T-cell (primary cell): ENCODE measurements around the gene KMT2E. TPM values are rescaled to one million over a fixed set of nuclear protein-coding genes. Genes with fewer than 3 reads are reported as not detected.

Experiments used
- ATAC-seq, 4 experiments: fragments of 200-7000 bp in 3 of 4; fragments of 150-1000 bp in 1 of 4; cut with Tn5 transposase; replicated peaks in 1 of 4; 1 replicate in 3 of 4; 2 replicates in 1 of 4; pipeline ENCODE4 v1.10.0; 2021; ENCODE audit warnings: moderate library complexity in 3 of 4, mild to moderate bottlenecking in 2 of 4, moderate number of reproducible peaks in 1 of 4
- CTCF ChIA-PET, 2 donors: fragments of 300-600 bp; sonication (Branson Sonifier 250); formaldehyde crosslinking; loops; one replicate each; lab custom pipeline; 2022; ENCODE audit warnings: antibody characterized with exemption in 2 of 2; lab: Charles Lee
- POLR2A ChIA-PET, 2 donors: fragments of 300-600 bp; sonication (Branson Sonifier 250); formaldehyde crosslinking; loops; one replicate each; lab custom pipeline; 2022; ENCODE audit warnings: antibody characterized with exemption in 2 of 2; lab: Charles Lee
- DNase-seq, 35 experiments: peaks; one replicate each; pipeline versions ENCODE4 v3.0.0 to v3.0.0-alpha.2; 2013 to 2023
- H3K27ac ChIP-seq: one replicate; pipeline ENCODE4 v1.5.1; 2013; ENCODE audit warnings: low read length
- H3K27me3 ChIP-seq, 2 experiments: replicated peaks in 1 of 2; 1 replicate in 1 of 2; 2 replicates in 1 of 2; pipeline versions ENCODE4 v1.6.1 to v1.7.0; 2013; ENCODE audit warnings: low read length in 1 of 2, mixed read lengths in 1 of 2; ENCODE audit not compliant: control insufficient read depth in 2 of 2, insufficient read depth in 2 of 2; ENCODE audit errors: extremely low read depth in 1 of 2
- H3K36me3 ChIP-seq, 2 donors: 1 replicate in 1 of 2; 2 replicates in 1 of 2; pipeline versions ENCODE4 v1.6.1 to v1.7.0; 2013; ENCODE audit warnings: low read length in 1 of 2; ENCODE audit not compliant: control insufficient read depth in 2 of 2, insufficient read depth in 1 of 2; ENCODE audit errors: extremely low read depth in 1 of 2
- H3K4me1 ChIP-seq, 2 experiments: 1 replicate in 1 of 2; 2 replicates in 1 of 2; pipeline versions ENCODE4 v1.6.1 to v1.7.0; 2013; ENCODE audit warnings: low read length in 2 of 2, mixed read lengths in 1 of 2; ENCODE audit not compliant: insufficient read depth in 2 of 2, control insufficient read depth in 1 of 2; ENCODE audit errors: extremely low read depth in 1 of 2
- H3K4me3 ChIP-seq, 2 donors: 1 replicate in 1 of 2; 2 replicates in 1 of 2; pipeline versions ENCODE4 v1.5.1 to v1.7.0; 2013; ENCODE audit warnings: mild to moderate bottlenecking in 2 of 2, low read length in 1 of 2, moderate library complexity in 1 of 2; ENCODE audit not compliant: control insufficient read depth in 1 of 2; ENCODE audit errors: extremely low read depth in 1 of 2
- H3K9me3 ChIP-seq: 2 replicates; pipeline ENCODE4 v1.7.0; 2013
- H3K27ac Mint-ChIP-seq, 2 donors: one replicate each; pipeline ENCODE4 v1.8.0; 2020 to 2021; ENCODE audit warnings: mild to moderate bottlenecking in 2 of 2, mixed read lengths in 2 of 2
- H3K27me3 Mint-ChIP-seq, 2 donors: one replicate each; pipeline ENCODE4 v1.8.0; 2021 to 2022; ENCODE audit warnings: mixed read lengths in 2 of 2
- H3K36me3 Mint-ChIP-seq: one replicate; pipeline ENCODE4 v1.8.0; 2021; ENCODE audit warnings: mixed read lengths
- H3K4me1 Mint-ChIP-seq, 3 donors: one replicate each; pipeline ENCODE4 v1.8.0; 2020 to 2022; ENCODE audit warnings: mixed read lengths in 3 of 3, mild to moderate bottlenecking in 1 of 3
- H3K4me3 Mint-ChIP-seq, 3 donors: one replicate each; pipeline ENCODE4 v1.8.0; 2020 to 2022; ENCODE audit warnings: mild to moderate bottlenecking in 3 of 3, mixed read lengths in 3 of 3, moderate library complexity in 3 of 3
- H3K9me3 Mint-ChIP-seq, 3 donors: one replicate each; pipeline ENCODE4 v1.8.0; 2020 to 2022; ENCODE audit warnings: mixed read lengths in 3 of 3
- WGBS: methylation state at CpG from one replicate; pipeline ENCODE4 v1.1.5; 2013; ENCODE audit warnings: missing lambda C conversion rate; ENCODE audit not compliant: insufficient coverage; 5-methylcytosine and 5-hydroxymethylcytosine counted together
- total RNA-seq, 35 experiments: library from RNA in 6 of 35; stranded (reverse) in 6 of 35; fragments of 120-200 nt in 1 of 35; gene quantifications; one replicate each; pipeline versions ENCODE4 v1.2.1 to v1.2.4 and lab custom pipeline; 2013 to 2026

The KMT2E gene
- total RNA-seq, 5 donors from 2014 or later (not counting 1 experiment from before 2014, with no cell fraction given), result 164 to 260 (median 169) TPM

GRCh38 chr7:105097619-105098018, 83.6 kb downstream of the KMT2E start:
- 93% methylated on average over 2 of the region's 7 CpGs for WGBS
- ChIA-PET CTCF (no interaction called here), POLR2A (interaction anchor here in 1 of 2 donors (0.5 kb wide), 1 partner anchor 26 kb away, joined by 3 read pairs; no protein-coding TSS in a partner anchor)
- Histone ChIP-seq H3K4me1 (no peaks in the 10 kb centered on the region), H3K27me3 (no peaks in the 10 kb centered on the region), H3K4me3 (no peak overlapping the region), H3K27ac (no peak overlapping the region), H3K36me3 (peaks cover 0 to 54% of the 10 kb centered on the region in 2 donors), H3K9me3 (no peaks in the 10 kb centered on the region)
- Mint-ChIP-seq H3K9me3 (no peaks in the 10 kb centered on the region), H3K4me1 (peaks cover 31 to 50% (median 45%) of the 10 kb centered on the region in 3 donors), H3K4me3 (no peak overlapping the region), H3K27me3 (no peaks in the 10 kb centered on the region), H3K27ac (peak overlapping the region; percentile 15 to 86), H3K36me3 (peaks cover 47% of the 10 kb centered on the region)
- ATAC-seq (no peak), DNase-seq (no peak)

DNA sequence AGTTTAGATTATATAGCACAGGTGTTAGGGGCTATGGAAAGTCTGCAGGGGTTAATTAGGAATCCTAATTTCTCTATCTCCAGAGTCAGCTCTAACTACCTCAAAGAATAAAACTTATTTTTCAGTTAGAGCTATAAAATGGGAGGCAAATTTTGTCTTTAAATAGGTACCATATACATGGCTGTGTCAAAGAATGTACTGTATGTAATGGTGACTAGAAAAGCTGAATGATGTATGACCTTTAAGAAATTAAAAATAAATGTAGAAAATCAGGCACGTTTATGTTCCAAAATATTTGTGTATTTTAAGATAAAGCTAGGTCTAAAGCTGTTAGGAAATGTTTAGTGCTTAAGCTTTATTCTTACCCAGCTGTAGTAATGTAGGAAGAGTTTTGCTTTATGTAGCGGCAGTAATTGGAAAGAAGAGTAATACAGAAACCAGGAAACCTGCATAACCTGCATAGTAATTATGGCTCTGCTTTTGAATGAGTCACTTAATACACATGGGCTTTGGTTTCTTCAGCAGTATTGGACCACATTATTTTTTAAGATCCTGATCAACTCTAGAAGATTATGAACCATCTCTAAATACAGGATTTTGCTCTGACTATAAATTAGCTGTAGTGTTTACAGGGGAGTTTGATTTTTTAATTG, 85.0 kb downstream of the KMT2E start:
- Mint-ChIP-seq H3K36me3 (peaks cover 50% of the 10 kb centered on the region), H3K9me3 (no peaks in the 10 kb centered on the region), H3K27ac (peak overlapping the region; percentile 82 to 83), H3K27me3 (no peaks in the 10 kb centered on the region), H3K4me3 (no peak overlapping the region), H3K4me1 (peaks cover 31 to 59% (median 50%) of the 10 kb centered on the region in 3 donors)
- H3K27ac ChIP-seq, result no peak overlapping the region
- ATAC-seq (peak in 1 of 4 experiments; percentile 54), DNase-seq (no peak)
- ChIA-PET POLR2A (interaction anchor here in 1 of 2 donors (0.5 to 0.6 kb wide), 3 partner anchors 15 to 152 kb away, joined by 3 read pairs; no protein-coding TSS in a partner anchor), CTCF (interaction anchor here (0.6 to 0.7 kb wide), 3 partner anchors 17 to 482 kb away, joined by 3 read pairs; partner anchors contain the start of gene EFCAB10 (in 1 of the 2))
- no peaks in the 10 kb centered on the region for H3K27me3 ChIP-seq
- H3K4me1 ChIP-seq, result no peaks in the 10 kb centered on the region
- 40% methylated on average over 1 of the region's 2 CpGs for WGBS
- peaks cover 0 to 54% of the 10 kb centered on the region in 2 donors for H3K36me3 ChIP-seq
- no peak overlapping the region for H3K4me3 ChIP-seq
- H3K9me3 ChIP-seq, result no peaks in the 10 kb centered on the region

DNA sequence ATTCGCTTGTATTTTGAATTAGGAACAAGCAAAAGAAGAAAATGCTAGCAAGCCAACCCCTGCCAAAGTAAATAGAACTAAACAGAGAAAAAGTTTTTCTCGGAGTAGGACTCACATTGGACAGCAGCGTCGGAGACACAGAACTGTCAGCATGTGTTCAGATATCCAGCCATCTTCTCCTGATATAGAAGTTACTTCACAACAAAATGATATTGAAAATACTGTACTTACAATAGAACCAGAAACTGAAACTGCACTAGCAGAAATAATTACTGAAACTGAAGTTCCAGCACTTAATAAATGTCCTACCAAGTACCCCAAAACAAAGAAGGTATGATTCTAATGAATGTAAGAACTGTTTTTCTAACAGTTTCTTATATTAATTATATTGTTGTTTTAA, 87.9 kb downstream of the KMT2E start:
- H3K27ac ChIP-seq, result peak overlapping the region; percentile 28
- no CpG with 5 or more reads among the region's 4 CpGs for WGBS
- no peak overlapping the region for H3K4me3 ChIP-seq
- ChIA-PET POLR2A (interaction anchor here in 1 of 2 donors (0.6 kb wide), 1 partner anchor 310 kb away, joined by 3 read pairs; no protein-coding TSS in a partner anchor), CTCF (no interaction called here)
- H3K27me3 ChIP-seq, result no peaks in the 10 kb centered on the region
- ATAC-seq (no peak), DNase-seq (no peak)
- peaks cover 0 to 69% of the 10 kb centered on the region in 2 donors for H3K36me3 ChIP-seq
- H3K9me3 Mint-ChIP-seq, result no peaks in the 10 kb centered on the region
- no peaks in the 10 kb centered on the region for H3K27me3 Mint-ChIP-seq
- H3K4me1 ChIP-seq, result no peaks in the 10 kb centered on the region
- H3K4me1 Mint-ChIP-seq, result peaks cover 29 to 55% (median 41%) of the 10 kb centered on the region in 3 donors
- no peak overlapping the region for H3K4me3 Mint-ChIP-seq
- H3K36me3 Mint-ChIP-seq, result peaks cover 61% of the 10 kb centered on the region
- no peaks in the 10 kb centered on the region for H3K9me3 ChIP-seq
- peak overlapping the region; percentile 31 to 84 for H3K27ac Mint-ChIP-seq

DNA sequence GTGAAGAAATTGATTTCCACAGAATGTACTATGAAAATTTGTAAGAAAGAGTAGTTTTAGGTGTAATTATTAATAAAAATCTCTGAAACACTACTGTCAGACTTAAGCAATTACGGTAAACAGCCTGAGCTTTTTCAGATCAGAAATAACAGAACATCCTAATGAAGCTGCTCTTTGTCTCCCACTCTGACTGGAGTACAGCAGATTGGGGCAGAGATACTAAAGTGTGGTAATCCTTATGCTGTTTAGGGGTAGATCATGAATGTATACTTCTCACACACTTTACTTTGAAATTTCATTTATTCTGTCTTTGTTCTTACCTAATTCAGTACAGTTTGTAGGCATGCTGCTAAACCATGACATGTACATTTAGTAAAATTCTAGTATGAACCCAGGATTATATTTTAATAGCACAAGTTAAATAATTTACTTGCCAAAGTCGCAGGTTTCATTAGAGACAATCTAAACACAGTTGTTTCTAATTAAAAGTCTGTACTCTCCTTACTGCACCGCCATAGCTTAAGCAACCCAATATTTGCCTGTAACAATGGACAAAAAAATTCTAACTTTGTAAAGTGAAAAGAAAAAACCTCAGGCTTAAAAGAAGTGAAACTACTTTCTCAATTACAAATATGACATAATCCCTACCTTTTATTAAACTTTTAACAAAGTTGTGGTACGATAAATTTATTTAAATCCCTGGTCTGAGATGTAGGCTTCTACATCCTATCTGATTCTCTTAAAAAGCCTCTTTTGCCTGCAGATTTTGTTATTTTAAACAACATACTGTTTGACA, 88.8 kb downstream of the KMT2E start:
- Histone ChIP-seq H3K27me3 (no peaks in the 10 kb centered on the region), H3K36me3 (peaks cover 0 to 74% of the 10 kb centered on the region in 2 donors), H3K4me1 (no peaks in the 10 kb centered on the region), H3K27ac (peak overlapping the region; percentile 21), H3K9me3 (no peaks in the 10 kb centered on the region), H3K4me3 (no peak overlapping the region)
- WGBS, result no CpG with 5 or more reads among the region's 4 CpGs
- peaks cover 60% of the 10 kb centered on the region for H3K36me3 Mint-ChIP-seq
- H3K4me3 Mint-ChIP-seq, result no peak overlapping the region
- DNase-seq (no peak), ATAC-seq (no peak)
- H3K27me3 Mint-ChIP-seq, result no peaks in the 10 kb centered on the region
- H3K4me1 Mint-ChIP-seq, result peaks cover 29 to 51% (median 35%) of the 10 kb centered on the region in 3 donors
- POLR2A ChIA-PET, result interaction anchor here in 1 of 2 donors (0.5 kb wide), 1 partner anchor 112 kb away, joined by 4 read pairs; no protein-coding TSS in a partner anchor
- peak overlapping the region; percentile 60 to 75 for H3K27ac Mint-ChIP-seq
- CTCF ChIA-PET, result no interaction called here
- no peaks in the 10 kb centered on the region for H3K9me3 Mint-ChIP-seq

DNA sequence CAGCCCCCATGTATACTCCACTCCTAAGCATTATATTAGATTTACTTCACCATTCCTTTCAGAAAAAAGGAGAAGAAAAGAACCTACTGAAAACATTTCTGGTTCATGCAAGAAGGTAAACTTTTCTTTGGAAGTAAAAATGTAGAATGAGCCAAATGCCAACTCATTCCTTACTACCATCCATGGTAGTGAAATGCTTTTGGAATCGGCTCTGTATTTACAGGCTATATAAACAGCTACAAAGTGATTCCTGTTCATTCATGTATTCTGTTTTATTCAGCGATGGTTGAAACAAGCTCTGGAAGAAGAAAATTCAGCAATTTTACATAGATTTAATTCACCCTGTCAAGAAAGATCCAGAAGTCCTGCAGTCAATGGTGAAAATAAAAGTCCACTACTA, 91.6 kb downstream of the KMT2E start:
- peaks cover 12 to 30% (median 14%) of the 10 kb centered on the region in 3 donors for H3K4me1 Mint-ChIP-seq
- H3K27ac Mint-ChIP-seq, result peak overlapping the region; percentile 69 to 86
- Histone ChIP-seq H3K36me3 (peaks cover 16 to 81% of the 10 kb centered on the region in 2 donors), H3K4me3 (no peak overlapping the region), H3K27ac (no peak overlapping the region), H3K27me3 (no peaks in the 10 kb centered on the region), H3K4me1 (no peaks in the 10 kb centered on the region), H3K9me3 (no peaks in the 10 kb centered on the region)
- POLR2A ChIA-PET, result no interaction called here
- DNase-seq (no peak), ATAC-seq (no peak)
- H3K36me3 Mint-ChIP-seq, result peaks cover 62% of the 10 kb centered on the region
- WGBS, result no CpG with 5 or more reads among the region's 2 CpGs
- no peak overlapping the region for H3K4me3 Mint-ChIP-seq
- no peaks in the 10 kb centered on the region for H3K27me3 Mint-ChIP-seq
- CTCF ChIA-PET, result interaction anchor here in 1 of 2 donors (0.5 kb wide), 1 partner anchor 33 kb away, joined by 3 read pairs; no protein-coding TSS in a partner anchor
- no peaks in the 10 kb centered on the region for H3K9me3 Mint-ChIP-seq

DNA sequence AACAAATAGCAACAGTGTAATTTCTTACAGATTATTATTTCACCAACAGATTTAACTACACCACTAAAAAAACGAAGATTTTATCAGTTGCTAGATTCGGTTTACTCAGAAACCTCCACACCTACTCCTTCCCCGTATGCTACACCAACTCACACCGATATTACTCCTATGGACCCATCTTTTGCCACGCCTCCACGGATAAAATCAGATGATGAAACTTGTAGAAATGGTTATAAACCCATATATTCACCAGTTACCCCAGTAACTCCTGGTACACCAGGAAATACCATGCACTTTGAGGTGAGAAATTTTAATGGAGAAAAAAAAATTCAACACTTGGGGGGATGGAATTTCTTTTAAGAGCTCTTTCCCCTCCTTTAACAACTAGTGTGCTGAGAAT, 92.5 kb downstream of the KMT2E start:
- Mint-ChIP-seq H3K36me3 (peaks cover 60% of the 10 kb centered on the region), H3K4me1 (peaks cover 4 to 24% (median 8%) of the 10 kb centered on the region in 3 donors), H3K9me3 (no peaks in the 10 kb centered on the region), H3K27ac (peak overlapping the region; percentile 69 to 86), H3K27me3 (no peaks in the 10 kb centered on the region), H3K4me3 (no peak overlapping the region)
- 40% methylated on average over 1 of the region's 6 CpGs for WGBS
- Histone ChIP-seq H3K27me3 (no peaks in the 10 kb centered on the region), H3K27ac (no peak overlapping the region), H3K9me3 (no peaks in the 10 kb centered on the region), H3K4me1 (no peaks in the 10 kb centered on the region), H3K4me3 (no peak overlapping the region), H3K36me3 (peaks cover 17 to 83% of the 10 kb centered on the region in 2 donors)
- ATAC-seq (no peak), DNase-seq (no peak)
- CTCF ChIA-PET, result no interaction called here
- POLR2A ChIA-PET, result interaction anchor here in 1 of 2 donors (0.5 kb wide), 1 partner anchor 80 kb away, joined by 4 read pairs; no protein-coding TSS in a partner anchor
